ENCODE data around the gene SF3B5. TPM values are rescaled to one million over a fixed set of nuclear protein-coding genes. Genes with fewer than 3 reads are reported as not detected.
A peak's percentile ranks its signal among the peaks of the same experiment; 100 is the strongest.
"Not testable (repeated sequence)": the region's sequence is repeated elsewhere in the genome, so short reads cannot be mapped to it uniquely, and the experiment has no call there.

SF3B5 gene
- total RNA-seq, 2 experiments from 2014 or later, result 152 to 164 TPM

DNA sequence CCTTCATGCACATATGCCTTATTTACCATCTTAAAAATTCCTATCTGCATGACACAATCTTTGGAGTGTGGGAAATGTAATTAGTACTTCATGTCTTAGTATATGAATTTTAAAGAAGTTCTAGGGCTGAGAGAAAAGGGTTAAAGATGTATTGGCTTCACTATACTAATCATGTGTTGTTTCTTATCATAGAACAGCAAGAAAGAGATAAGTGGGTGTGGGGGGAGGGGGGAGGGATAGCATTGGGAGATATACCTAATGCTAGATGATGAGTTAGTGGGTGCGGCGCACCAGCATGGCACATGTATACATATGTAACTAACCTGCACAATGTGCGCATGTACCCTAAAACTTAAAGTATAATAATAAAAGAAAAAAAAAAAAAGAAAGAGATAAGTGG lies 13.0 kb downstream of the SF3B5 start:
- POLR2A ChIA-PET; H3K9me3 Mint-ChIP-seq (ENCODE audit: low read depth); CTCF ChIA-PET; H3K4me3 Mint-ChIP-seq; H3K27ac Mint-ChIP-seq; H3K27me3 Mint-ChIP-seq; H3K4me1 Mint-ChIP-seq; ATAC-seq; intact Hi-C loops (cut with DNase I, micrococcal nuclease); H3K36me3 Mint-ChIP-seq (ENCODE audit: low read depth); DNase-seq: not testable (repeated sequence)

DNA sequence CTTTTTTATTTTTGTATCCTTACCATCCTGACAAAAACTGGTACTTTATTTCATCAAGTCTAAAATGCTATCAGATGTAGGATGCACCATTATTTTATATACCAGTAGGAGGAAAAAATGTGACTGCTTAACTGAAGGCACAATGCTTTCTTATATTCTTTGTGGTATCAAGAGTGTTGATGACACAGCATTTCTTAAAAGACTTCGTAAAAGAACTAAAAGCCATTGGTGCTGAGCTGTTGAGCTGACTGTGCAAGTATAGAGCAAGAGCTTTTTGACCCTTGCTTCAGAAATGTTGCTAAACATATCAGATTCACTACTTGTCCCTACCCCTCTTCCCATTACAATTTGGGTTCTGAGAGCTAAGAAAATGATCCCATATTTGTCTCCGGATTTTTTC lies 17.5 kb downstream of the SF3B5 start:
- POLR2A ChIA-PET, result interaction anchor here (0.6 kb wide), 1 partner anchor 83 kb away, joined by 3 read pairs; no protein-coding TSS in a partner anchor
- no peak for ATAC-seq

DNA sequence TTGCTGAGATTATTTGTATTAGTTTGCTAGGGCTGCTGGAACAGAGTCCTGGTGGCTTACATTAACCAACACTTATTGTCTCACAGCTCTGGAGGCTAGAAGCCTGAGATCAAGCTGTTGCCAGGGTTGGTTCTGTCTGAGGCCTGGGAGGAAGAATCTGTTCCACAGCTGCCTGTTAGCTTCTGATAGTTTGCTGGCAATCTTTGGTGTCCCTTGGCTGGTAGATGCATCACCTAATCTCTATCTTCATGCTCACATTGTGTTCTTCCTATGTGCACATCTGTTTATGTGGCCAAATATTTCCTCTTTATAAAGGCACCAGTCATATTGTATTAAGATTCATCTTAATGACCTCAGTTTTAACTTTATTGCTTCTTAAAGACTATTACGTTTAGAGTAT lies 19.5 kb downstream of the SF3B5 start:
- ChIA-PET POLR2A (no interaction called here), CTCF (no interaction called here)
- ATAC-seq, result no peak
- Mint-ChIP-seq H3K4me1 (no peaks in the 10 kb centered on the region), H3K36me3 (ENCODE audit: low read depth) (no peaks in the 10 kb centered on the region), H3K4me3 (no peak overlapping the region), H3K27ac (no peak overlapping the region), H3K9me3 (ENCODE audit: low read depth) (no peaks in the 10 kb centered on the region), H3K27me3 (no peaks in the 10 kb centered on the region)
- no peak for DNase-seq
- intact Hi-C loops (cut with DNase I, micrococcal nuclease), result no loop called here

More for the DNA sequence above, 17.5 kb downstream of the SF3B5 start:
- Mint-ChIP-seq H3K4me3 (no peak overlapping the region), H3K4me1 (no peaks in the 10 kb centered on the region), H3K27me3 (no peaks in the 10 kb centered on the region), H3K9me3 (ENCODE audit: low read depth) (no peaks in the 10 kb centered on the region), H3K27ac (no peak overlapping the region), H3K36me3 (ENCODE audit: low read depth) (no peaks in the 10 kb centered on the region)
- intact Hi-C loops (cut with DNase I, micrococcal nuclease), result no loop called here
- no peak for DNase-seq
- CTCF ChIA-PET, result no interaction called here

DNA sequence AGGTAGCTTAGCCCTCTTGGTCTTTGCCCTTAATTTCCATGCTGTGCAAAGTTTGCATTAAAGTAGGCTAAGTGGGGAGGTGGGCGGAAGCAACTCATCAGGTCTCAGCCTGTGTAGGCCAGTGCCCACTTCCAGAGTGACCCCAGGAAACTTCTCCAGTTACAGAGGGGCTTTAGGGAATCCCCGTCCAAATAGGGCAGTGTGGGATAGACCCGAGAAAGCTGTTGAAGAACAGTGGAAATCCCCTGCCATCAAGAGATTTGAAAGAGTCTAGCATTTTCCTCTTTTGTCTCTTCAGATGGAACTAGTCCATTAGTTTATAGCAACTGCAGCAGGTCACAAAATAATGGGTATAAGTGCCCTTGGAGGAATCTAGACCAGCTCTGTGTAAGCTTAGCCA lies 20.2 kb downstream of the SF3B5 start:
- ChIA-PET POLR2A (no interaction called here), CTCF (interaction anchor here (1.2 kb wide), 1 partner anchor 135 kb away, joined by 4 read pairs; no protein-coding TSS in a partner anchor)
- H3K36me3 Mint-ChIP-seq (ENCODE audit: low read depth), result no peaks in the 10 kb centered on the region
- H3K27ac Mint-ChIP-seq, result no peak overlapping the region
- intact Hi-C loops (cut with DNase I, micrococcal nuclease), result no loop called here
- DNase-seq (no peak), ATAC-seq (no peak)
- no peaks in the 10 kb centered on the region for H3K9me3 Mint-ChIP-seq (ENCODE audit: low read depth)
- no peaks in the 10 kb centered on the region for H3K27me3 Mint-ChIP-seq
- no peak overlapping the region for H3K4me3 Mint-ChIP-seq
- no peaks in the 10 kb centered on the region for H3K4me1 Mint-ChIP-seq

DNA sequence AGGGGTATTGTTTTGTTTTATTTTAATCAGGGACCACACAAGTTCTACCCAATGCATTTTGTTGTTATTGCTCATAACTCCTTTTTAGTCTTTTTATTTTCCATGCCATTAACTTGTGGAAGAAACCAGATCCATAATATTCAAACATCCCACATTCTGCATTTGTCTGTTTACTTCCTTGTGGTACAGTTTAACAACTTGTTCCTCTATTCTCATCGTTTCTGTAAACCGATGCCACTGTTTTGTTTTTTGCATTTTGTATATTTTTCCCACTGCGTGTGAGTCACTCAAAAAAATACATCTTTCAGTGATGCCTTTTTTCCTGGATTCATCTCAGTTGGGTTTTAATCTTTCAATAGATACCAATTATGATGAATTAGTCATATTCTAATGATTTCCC lies 22.3 kb downstream of the SF3B5 start:
- POLR2A ChIA-PET, result no interaction called here
- Mint-ChIP-seq H3K27ac (no peak overlapping the region), H3K9me3 (ENCODE audit: low read depth) (no peaks in the 10 kb centered on the region), H3K4me1 (peaks cover 5% of the 10 kb centered on the region), H3K27me3 (no peaks in the 10 kb centered on the region), H3K4me3 (no peak overlapping the region), H3K36me3 (ENCODE audit: low read depth) (no peaks in the 10 kb centered on the region)
- CTCF ChIA-PET, result no interaction called here
- ATAC-seq (no peak), DNase-seq (no peak)
- intact Hi-C loops (cut with DNase I, micrococcal nuclease), result no loop called here

DNA sequence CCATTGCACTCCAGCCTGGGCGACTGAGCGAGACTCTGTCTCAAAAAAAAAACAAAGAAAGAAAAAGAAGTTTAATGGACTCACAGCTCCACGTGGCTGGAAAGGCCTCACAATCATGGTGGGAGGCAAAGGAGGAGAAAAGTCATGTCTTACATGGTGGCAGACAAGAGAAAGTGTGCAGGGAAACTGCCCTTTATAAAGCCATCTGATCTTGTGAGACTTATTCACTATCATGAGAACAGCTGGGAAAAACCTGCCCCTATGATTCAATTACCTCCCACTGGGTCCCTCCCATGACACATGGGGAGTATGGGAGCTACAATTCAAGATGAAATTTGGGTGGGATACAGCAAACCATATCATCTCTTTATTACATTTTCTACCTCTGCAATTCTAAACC lies 25.9 kb downstream of the SF3B5 start:
- CTCF ChIA-PET, result no interaction called here
- peaks cover 7% of the 10 kb centered on the region for H3K27me3 Mint-ChIP-seq
- intact Hi-C loops (cut with DNase I, micrococcal nuclease), result no loop called here

DNA sequence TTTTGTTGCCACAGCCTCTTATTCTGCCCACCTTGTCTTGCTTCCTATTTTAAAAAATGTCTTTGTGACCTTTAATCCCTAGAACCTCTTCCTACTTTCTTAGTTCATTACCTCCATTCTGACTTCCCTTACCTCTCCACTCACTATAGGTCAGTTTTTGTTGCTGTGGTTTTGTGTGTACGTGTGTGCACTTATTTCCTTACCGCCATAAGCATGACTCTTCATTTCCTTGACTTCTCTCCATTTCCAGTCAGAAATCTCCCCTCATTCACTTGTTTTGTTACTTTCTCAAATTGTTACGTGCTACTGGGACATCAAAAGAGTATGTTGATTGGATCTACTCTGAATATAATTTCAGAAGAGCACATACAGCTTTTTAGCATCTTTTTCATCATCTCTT lies 26.6 kb downstream of the SF3B5 start:
- Mint-ChIP-seq H3K27me3 (peaks cover 7% of the 10 kb centered on the region), H3K4me1 (peaks cover 33% of the 10 kb centered on the region), H3K4me3 (no peak overlapping the region), H3K9me3 (ENCODE audit: low read depth) (no peaks in the 10 kb centered on the region), H3K27ac (no peak overlapping the region), H3K36me3 (ENCODE audit: low read depth) (no peaks in the 10 kb centered on the region)
- no peak for DNase-seq
- ChIA-PET POLR2A (no interaction called here), CTCF (no interaction called here)
- ATAC-seq, result no peak
- intact Hi-C loops (cut with DNase I, micrococcal nuclease), result no loop called here

More for the DNA sequence above, 25.9 kb downstream of the SF3B5 start:
- POLR2A ChIA-PET, result no interaction called here
- Mint-ChIP-seq H3K4me3 (no peak overlapping the region), H3K9me3 (ENCODE audit: low read depth) (no peaks in the 10 kb centered on the region), H3K4me1 (peaks cover 33% of the 10 kb centered on the region), H3K27ac (no peak overlapping the region), H3K36me3 (ENCODE audit: low read depth) (no peaks in the 10 kb centered on the region)
- no peak for DNase-seq
- ATAC-seq, result no peak

DNA sequence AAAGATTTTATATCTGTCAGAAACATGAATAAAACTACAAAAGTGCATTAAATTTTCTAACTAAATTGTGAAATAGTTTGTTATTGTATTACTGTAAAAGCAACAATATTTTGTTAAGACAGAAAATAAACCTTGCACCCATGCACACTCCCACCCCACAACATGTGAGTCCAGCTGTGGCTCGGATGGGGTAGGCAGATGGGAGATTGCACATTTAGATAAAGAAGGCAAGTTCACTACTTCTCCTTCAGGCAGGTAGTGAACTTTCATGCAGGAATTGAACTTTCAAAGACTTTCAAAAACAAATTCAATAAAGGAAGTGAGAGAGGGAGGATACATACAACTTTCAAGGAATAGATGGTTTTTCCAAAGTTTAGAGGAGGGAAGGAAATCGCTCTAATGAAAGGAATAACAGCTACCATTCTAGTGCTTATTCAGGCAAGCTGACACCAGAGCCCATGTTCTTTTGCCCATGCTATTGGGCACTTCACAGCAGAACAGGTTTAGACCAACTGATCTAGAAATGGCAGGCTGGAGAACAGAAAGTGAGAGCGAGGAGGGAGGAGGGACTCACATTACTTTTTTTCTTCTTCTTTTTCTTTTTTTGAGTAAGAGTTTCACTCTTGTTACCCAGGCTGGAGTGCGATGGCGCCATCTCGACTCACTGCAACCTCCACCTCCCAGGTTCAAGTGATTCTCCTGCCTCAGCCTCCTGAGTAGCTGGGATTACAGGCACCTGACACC lies 28.5 kb downstream of the SF3B5 start:
- ATAC-seq (peak; percentile 17), DNase-seq (peak; percentile 75)
- peaks cover 11% of the 10 kb centered on the region for H3K27me3 Mint-ChIP-seq
- no peaks in the 10 kb centered on the region for H3K9me3 Mint-ChIP-seq (ENCODE audit: low read depth)
- CTCF ChIA-PET, result interaction anchor here (1.1 to 1.5 kb wide), 2 partner anchors 28 to 54 kb away, joined by 3 to 4 read pairs; no protein-coding TSS in a partner anchor
- POLR2A ChIA-PET, result interaction anchor here (0.6 kb wide), 1 partner anchor 1897 kb away, joined by 3 read pairs; the partner anchor contains the start of gene SHPRH
- peaks cover 47% of the 10 kb centered on the region for H3K4me1 Mint-ChIP-seq
- peak overlapping the region; percentile 59 for H3K27ac Mint-ChIP-seq
- intact Hi-C loops (cut with DNase I, micrococcal nuclease), result no loop called here
- no peaks in the 10 kb centered on the region for H3K36me3 Mint-ChIP-seq (ENCODE audit: low read depth)
- H3K4me3 Mint-ChIP-seq, result no peak overlapping the region

DNA sequence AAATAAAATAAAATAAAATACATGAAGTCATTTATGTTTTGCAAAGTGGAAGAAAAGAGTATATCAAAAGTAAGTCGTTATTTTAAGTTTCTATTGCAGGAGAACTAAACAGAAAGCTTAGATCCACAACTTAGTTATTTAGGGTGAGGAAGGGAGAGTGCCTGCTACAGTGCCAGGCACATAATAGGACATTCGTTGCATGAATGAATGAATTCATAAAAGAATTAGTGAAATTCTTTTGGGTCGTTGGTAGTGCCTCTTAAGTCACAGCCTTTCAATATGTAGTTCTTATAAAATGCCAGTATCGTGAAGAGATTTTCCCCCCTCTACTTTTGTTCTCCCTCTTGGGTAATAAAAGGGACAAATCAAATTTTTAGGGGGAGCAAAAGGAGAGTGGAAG lies 29.1 kb downstream of the SF3B5 start:
- Mint-ChIP-seq H3K4me1 (peaks cover 47% of the 10 kb centered on the region), H3K4me3 (no peak overlapping the region), H3K27me3 (peaks cover 11% of the 10 kb centered on the region), H3K27ac (no peak overlapping the region), H3K9me3 (ENCODE audit: low read depth) (no peaks in the 10 kb centered on the region), H3K36me3 (ENCODE audit: low read depth) (no peaks in the 10 kb centered on the region)
- DNase-seq (no peak), ATAC-seq (no peak)
- intact Hi-C loops (cut with DNase I, micrococcal nuclease), result no loop called here
- CTCF ChIA-PET, result interaction anchor here (1.1 to 1.5 kb wide), 4 partner anchors 27 to 152 kb away, joined by 3 to 5 read pairs (median 4); no protein-coding TSS in a partner anchor
- POLR2A ChIA-PET, result interaction anchor here (0.6 to 3.0 kb wide), 3 partner anchors 11 to 478 kb away, joined by 3 to 22 read pairs (median 10); partner anchors contain the start of gene SF3B5

DNA sequence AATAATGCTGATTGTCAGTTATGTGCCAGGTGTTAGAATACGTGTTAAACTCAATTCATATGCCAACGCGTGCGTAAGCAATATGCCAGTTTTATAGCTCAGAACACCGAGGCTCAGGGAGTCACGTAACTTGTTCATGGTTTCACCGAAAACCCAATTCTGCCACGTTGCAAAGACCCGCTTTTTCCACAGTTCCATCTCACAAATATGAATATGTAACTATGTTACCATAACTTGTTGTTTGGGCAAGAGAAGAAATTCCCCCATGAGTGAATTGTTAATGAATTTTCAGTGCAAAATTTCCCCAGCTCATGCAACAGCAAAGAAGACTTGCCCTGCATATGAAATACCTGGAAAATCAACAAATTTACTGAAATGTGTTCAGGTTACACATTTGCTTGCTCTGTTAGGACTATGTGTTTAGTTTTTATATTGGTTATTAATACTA lies 30.1 kb downstream of the SF3B5 start:
- no peaks in the 10 kb centered on the region for H3K9me3 Mint-ChIP-seq (ENCODE audit: low read depth)
- peaks cover 11% of the 10 kb centered on the region for H3K27me3 Mint-ChIP-seq
- POLR2A ChIA-PET, result interaction anchor here (0.6 to 3.0 kb wide), 3 partner anchors 10 to 404 kb away, joined by 6 to 22 read pairs (median 10); partner anchors contain the start of gene SF3B5
- intact Hi-C loops (cut with DNase I, micrococcal nuclease), result loop anchor here in 1 of 2 experiments (2.0 kb wide), 1 partner anchor 66 kb away; no protein-coding TSS in a partner anchor
- H3K4me3 Mint-ChIP-seq, result peak overlapping the region; percentile 81
- H3K36me3 Mint-ChIP-seq (ENCODE audit: low read depth), result no peaks in the 10 kb centered on the region
- ATAC-seq, result no peak
- CTCF ChIA-PET, result interaction anchor here (1.0 to 1.6 kb wide), 5 partner anchors 23 to 153 kb away, joined by 3 to 5 read pairs (median 4); no protein-coding TSS in a partner anchor
- peak; percentile 51 for DNase-seq
- H3K27ac Mint-ChIP-seq, result peak overlapping the region; percentile 90
- H3K4me1 Mint-ChIP-seq, result peaks cover 47% of the 10 kb centered on the region

DNA sequence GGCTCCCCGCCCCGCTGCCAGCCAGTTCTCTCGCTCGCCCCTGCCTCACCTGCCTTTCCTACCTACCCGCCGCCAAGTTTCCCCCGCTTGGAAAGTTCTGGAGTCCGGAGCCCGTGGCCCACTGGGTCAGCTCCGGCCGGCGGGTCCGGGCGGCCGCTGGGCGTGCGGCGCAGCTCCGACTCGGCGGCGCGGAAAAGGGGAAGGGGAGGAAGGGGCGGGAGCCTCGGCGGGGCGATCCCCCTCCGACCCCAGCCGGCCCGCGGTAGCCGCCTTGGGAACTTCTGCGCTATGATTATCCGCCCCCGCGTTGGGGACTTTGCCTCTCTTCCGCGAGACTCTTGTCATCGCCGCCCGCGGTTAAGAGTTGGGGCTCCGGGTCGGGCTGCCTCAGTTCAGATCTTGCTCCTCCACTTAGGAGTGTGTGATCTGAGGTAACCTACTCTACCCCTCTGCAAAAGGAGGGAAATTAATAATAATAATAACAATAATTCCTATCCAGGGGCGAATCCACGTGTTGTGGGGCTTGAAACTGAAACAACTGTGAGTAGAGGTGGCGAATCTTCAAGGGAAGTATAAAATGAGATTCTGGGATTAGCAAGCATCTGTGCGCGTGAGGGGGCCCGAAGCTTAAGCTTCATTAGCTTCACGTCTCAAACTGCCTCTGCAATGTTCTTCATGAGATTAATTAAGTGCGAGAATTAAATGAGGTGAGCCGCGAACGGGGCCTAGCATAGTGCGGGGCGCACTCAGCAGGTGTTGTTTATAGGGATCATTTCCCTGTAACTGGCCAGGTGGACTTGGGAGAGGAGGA lies 30.8 kb downstream of the SF3B5 start:
- POLR2A ChIA-PET, result interaction anchor here (0.6 to 3.0 kb wide), 4 partner anchors 9 to 614 kb away, joined by 3 to 22 read pairs (median 7); partner anchors contain the start of genes ADAT2, LTV1, PEX3 and SF3B5
- Mint-ChIP-seq H3K4me3 (peak overlapping the region; percentile 81), H3K27ac (peak overlapping the region; percentile 90), H3K27me3 (peaks cover 11% of the 10 kb centered on the region), H3K36me3 (ENCODE audit: low read depth) (no peaks in the 10 kb centered on the region), H3K9me3 (ENCODE audit: low read depth) (no peaks in the 10 kb centered on the region), H3K4me1 (peaks cover 47% of the 10 kb centered on the region)
- ATAC-seq, result peak; percentile 48
- peak; percentile 89 for DNase-seq
- intact Hi-C loops (cut with DNase I, micrococcal nuclease), result loop anchor here (1.0 to 5.0 kb wide), 7 partner anchors 9 to 278 kb away; partner anchors contain the start of genes SF3B5 (in 2 of the 2), LTV1 (in 1 of the 2) and STX11 (in 1 of the 2)
- CTCF ChIA-PET, result interaction anchor here (1.0 to 2.4 kb wide), 8 partner anchors 10 to 221 kb away, joined by 3 to 10 read pairs (median 4); no protein-coding TSS in a partner anchor

Measured in activated CD4-positive, alpha-beta T cell treated with anti-CD3 and anti-CD28 coated beads for 36 hours (primary cell).